DOHH2 (cell line): Measurements from ENCODE around the gene PCCA.

Experiments
- EZH2phosphoT487 ChIP-seq: fragments of 200-600 bp; sonication (generic); IDR thresholded peaks from 2 replicates; pipeline ENCODE4 v1.6.1; 2017; ENCODE audit warnings: borderline replicate concordance, mild to moderate bottlenecking, antibody characterized with exemption, low read length, moderate library complexity, mixed read lengths
- TF ChIP-seq, protein P1 (sequence below): fragments of 200-600 bp; sonication (generic); IDR thresholded peaks from one replicate; pipeline ENCODE4 v1.5.1; 2014; ENCODE audit warnings: antibody characterized with exemption, mild to moderate bottlenecking, low read depth, low read length; ENCODE audit not compliant: poor library complexity, severe bottlenecking

DNA sequence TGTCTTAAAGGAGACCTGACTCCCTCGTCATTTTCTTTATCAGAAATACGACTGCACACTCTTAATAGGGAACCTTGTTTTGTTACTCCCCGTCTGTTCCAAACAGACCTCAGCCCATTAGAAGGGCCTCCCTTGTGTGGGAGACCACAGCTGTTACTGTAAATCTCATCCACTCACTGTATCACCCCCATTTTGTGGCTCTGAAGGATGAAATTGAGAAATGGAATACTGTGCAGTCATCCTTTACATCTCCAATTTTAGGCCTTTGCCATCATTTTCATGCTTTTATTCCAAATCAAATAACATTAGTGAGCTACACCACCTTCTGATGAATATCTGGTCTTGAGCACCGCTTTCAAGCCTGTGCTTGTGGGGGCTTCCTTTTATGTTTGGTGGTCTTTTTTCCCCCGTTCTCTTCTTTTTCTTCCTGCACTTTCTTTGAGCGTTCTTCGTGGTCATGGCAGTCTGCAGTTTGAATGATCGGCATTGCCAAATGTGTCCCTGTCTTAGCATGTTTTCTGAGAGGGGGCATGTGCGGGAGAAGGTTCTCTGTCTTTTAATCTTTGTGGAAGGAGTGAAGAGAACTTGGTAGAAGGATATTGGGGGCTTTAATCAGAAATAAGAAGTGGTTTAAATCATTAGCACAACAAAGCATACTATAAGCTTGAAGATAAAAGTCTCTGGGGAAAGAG is 433.9 kb downstream of the PCCA start:
- TF ChIP-seq, protein P1, sequence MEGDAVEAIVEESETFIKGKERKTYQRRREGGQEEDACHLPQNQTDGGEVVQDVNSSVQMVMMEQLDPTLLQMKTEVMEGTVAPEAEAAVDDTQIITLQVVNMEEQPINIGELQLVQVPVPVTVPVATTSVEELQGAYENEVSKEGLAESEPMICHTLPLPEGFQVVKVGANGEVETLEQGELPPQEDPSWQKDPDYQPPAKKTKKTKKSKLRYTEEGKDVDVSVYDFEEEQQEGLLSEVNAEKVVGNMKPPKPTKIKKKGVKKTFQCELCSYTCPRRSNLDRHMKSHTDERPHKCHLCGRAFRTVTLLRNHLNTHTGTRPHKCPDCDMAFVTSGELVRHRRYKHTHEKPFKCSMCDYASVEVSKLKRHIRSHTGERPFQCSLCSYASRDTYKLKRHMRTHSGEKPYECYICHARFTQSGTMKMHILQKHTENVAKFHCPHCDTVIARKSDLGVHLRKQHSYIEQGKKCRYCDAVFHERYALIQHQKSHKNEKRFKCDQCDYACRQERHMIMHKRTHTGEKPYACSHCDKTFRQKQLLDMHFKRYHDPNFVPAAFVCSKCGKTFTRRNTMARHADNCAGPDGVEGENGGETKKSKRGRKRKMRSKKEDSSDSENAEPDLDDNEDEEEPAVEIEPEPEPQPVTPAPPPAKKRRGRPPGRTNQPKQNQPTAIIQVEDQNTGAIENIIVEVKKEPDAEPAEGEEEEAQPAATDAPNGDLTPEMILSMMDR, result no peak
- TF ChIP-seq EZH2phosphoT487, result no peak
